ENCODE results near the gene MTHFD2. TPM values are rescaled to one million over a fixed set of nuclear protein-coding genes. Genes with fewer than 3 reads are reported as not detected.

Gene MTHFD2
- total RNA-seq, 1 donor = 268 TPM

GRCh38 chr2:74152954-74153353 lies 45.5 kb upstream of the MTHFD2 start:
- H4K20me1 ChIP-seq (ENCODE audit: insufficient read depth, low read length) = peaks cover 3% of the 10 kb centered on the region
- H2AFZ ChIP-seq (ENCODE audit: low read length) = no peak overlapping the region
- peaks cover 8% of the 10 kb centered on the region for H3K4me1 ChIP-seq (ENCODE audit: insufficient read depth, low read length)
- no peak overlapping the region for H3K4me2 ChIP-seq (ENCODE audit: insufficient read depth, low read length)
- no peaks in the 10 kb centered on the region for H3K9me3 ChIP-seq (ENCODE audit: low read depth, low read length)
- no peaks in the 10 kb centered on the region for H3K27me3 ChIP-seq (ENCODE audit: insufficient read depth, low read length)
- H3K79me2 ChIP-seq (ENCODE audit: insufficient read depth, low read length) = peaks cover 2% of the 10 kb centered on the region
- H3K4me3 ChIP-seq (ENCODE audit: insufficient read depth, low read length) = no peak overlapping the region
- no peak for TF ChIP-seq CTCF (IDR thresholded peaks at IDR 0.05; ENCODE audit: extremely low read depth, low read depth, low read length)
- peaks cover 44% of the 10 kb centered on the region for H3K36me3 ChIP-seq (ENCODE audit: insufficient read depth, low read length)
- no peak overlapping the region for H3K27ac ChIP-seq (ENCODE audit: low read depth, low read length)
- no peak for DNase-seq (ENCODE audit: insufficient read length, low spot score, missing footprints)

DNA sequence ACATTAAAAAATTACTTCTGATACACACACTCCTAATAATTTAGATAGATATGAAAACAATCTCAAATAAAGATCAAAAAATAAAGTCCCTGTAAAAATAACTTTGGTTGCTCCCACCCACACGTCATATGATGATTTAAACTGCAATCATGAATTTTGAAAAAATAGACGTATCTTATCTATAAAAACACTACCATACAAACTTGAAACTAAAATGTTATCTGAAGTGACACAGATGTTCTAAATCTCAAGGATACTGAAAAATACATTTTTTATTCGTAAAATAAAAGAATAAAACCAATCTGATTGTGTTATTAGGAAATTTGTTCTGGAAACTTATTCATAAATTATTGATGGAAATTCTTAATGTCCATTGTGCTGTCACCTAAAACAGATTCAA lies 42.6 kb upstream of the MTHFD2 start:
- Histone ChIP-seq H3K9me3 (ENCODE audit: low read depth, low read length) (no peaks in the 10 kb centered on the region), H3K4me3 (ENCODE audit: insufficient read depth, low read length) (no peak overlapping the region), H3K79me2 (ENCODE audit: insufficient read depth, low read length) (peaks cover 9% of the 10 kb centered on the region), H3K27me3 (ENCODE audit: insufficient read depth, low read length) (no peaks in the 10 kb centered on the region), H4K20me1 (ENCODE audit: insufficient read depth, low read length) (peaks cover 5% of the 10 kb centered on the region), H3K27ac (ENCODE audit: low read depth, low read length) (no peak overlapping the region), H2AFZ (ENCODE audit: low read length) (no peak overlapping the region), H3K36me3 (ENCODE audit: insufficient read depth, low read length) (peaks cover 68% of the 10 kb centered on the region), H3K4me2 (ENCODE audit: insufficient read depth, low read length) (no peak overlapping the region), H3K4me1 (ENCODE audit: insufficient read depth, low read length) (no peaks in the 10 kb centered on the region)
- no peak for DNase-seq (ENCODE audit: insufficient read length, low spot score, missing footprints)
- no peak for TF ChIP-seq CTCF (IDR thresholded peaks at IDR 0.05; ENCODE audit: extremely low read depth, low read depth, low read length)

DNA sequence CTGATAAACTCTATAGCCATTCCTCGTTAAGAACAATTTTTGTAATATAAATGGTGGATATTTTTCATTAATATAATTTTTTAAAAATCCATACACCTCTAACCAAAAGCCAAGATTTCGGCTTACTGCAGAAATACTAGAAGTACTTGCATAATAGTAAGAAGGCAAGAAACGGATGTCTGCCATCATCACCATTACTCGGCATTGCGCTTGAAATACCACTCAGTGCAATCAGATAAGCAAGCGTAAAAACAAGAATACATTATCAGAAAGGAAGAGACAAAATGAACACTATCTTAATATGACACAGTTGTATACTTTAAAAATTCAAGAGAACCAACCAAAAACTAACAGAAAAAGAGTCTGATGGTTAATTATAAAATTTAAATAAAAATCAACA lies 35.5 kb upstream of the MTHFD2 start:
- Histone ChIP-seq H3K4me3 (ENCODE audit: insufficient read depth, low read length) (no peak overlapping the region), H3K27ac (ENCODE audit: low read depth, low read length) (no peak overlapping the region), H3K9me3 (ENCODE audit: low read depth, low read length) (no peaks in the 10 kb centered on the region), H2AFZ (ENCODE audit: low read length) (no peak overlapping the region), H4K20me1 (ENCODE audit: insufficient read depth, low read length) (peaks cover 5% of the 10 kb centered on the region), H3K79me2 (ENCODE audit: insufficient read depth, low read length) (peaks cover 43% of the 10 kb centered on the region), H3K4me1 (ENCODE audit: insufficient read depth, low read length) (no peaks in the 10 kb centered on the region), H3K27me3 (ENCODE audit: insufficient read depth, low read length) (no peaks in the 10 kb centered on the region), H3K4me2 (ENCODE audit: insufficient read depth, low read length) (no peak overlapping the region), H3K36me3 (ENCODE audit: insufficient read depth, low read length) (peaks cover 91% of the 10 kb centered on the region)
- no peak for TF ChIP-seq CTCF (IDR thresholded peaks at IDR 0.05; ENCODE audit: extremely low read depth, low read depth, low read length)
- no peak for DNase-seq (ENCODE audit: insufficient read length, low spot score, missing footprints)

GRCh38 chr2:74164761-74165160 lies 33.7 kb upstream of the MTHFD2 start:
- Histone ChIP-seq H3K79me2 (ENCODE audit: insufficient read depth, low read length) (peaks cover 46% of the 10 kb centered on the region), H3K4me1 (ENCODE audit: insufficient read depth, low read length) (no peaks in the 10 kb centered on the region), H3K27me3 (ENCODE audit: insufficient read depth, low read length) (no peaks in the 10 kb centered on the region), H3K9me3 (ENCODE audit: low read depth, low read length) (no peaks in the 10 kb centered on the region), H2AFZ (ENCODE audit: low read length) (no peak overlapping the region), H3K4me3 (ENCODE audit: insufficient read depth, low read length) (no peak overlapping the region), H4K20me1 (ENCODE audit: insufficient read depth, low read length) (peaks cover 3% of the 10 kb centered on the region), H3K4me2 (ENCODE audit: insufficient read depth, low read length) (no peak overlapping the region), H3K27ac (ENCODE audit: low read depth, low read length) (no peak overlapping the region), H3K36me3 (ENCODE audit: insufficient read depth, low read length) (peaks cover 91% of the 10 kb centered on the region)
- DNase-seq (ENCODE audit: insufficient read length, low spot score, missing footprints) = no peak
- TF ChIP-seq CTCF (IDR thresholded peaks at IDR 0.05; ENCODE audit: extremely low read depth, low read depth, low read length) = no peak

Measured in osteoblast (primary cell).